EL (cell line): Measurements from ENCODE around the gene HMGA1.

ENCODE experiments used
- DNase-seq: peaks from one replicate; pipeline ENCODE4 v3.0.0-alpha.2; 2016

HMGA1 gene, protein sequence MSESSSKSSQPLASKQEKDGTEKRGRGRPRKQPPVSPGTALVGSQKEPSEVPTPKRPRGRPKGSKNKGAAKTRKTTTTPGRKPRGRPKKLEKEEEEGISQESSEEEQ

GRCh38 chr6:34236443-34237315, at the start of gene HMGA1:
Gene HMGA1, plus strand, starts transcription at chr6:34236873. Its CDS starts 3,908 bp downstream, at chr6:34240781.
- DNase-seq = peak; percentile 91

GRCh38 chr6:34189806-34190503, 46.7 kb upstream of the HMGA1 start:
- no peak for DNase-seq

GRCh38 chr6:34190504-34191122, 46.1 kb upstream of the HMGA1 start:
- no peak for DNase-seq

DNA sequence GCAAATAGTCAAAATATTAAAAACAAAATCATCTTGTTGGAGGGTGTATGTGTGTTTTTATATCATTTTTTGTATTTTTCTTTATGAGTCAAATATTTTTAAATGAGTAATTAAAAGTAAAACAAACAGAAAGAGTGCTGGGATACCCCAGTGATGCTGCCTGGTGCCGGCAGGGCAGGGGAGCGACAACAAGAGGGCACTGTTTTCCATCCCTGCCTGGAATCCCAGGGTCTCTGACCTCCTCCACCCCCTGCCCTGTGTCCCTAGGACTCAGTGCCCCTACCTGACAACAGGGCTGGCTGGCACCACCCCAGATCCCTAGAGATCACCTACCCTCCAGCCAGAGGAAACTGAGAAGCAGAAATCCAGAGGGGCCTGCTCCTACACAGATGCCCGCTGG, 41.9 kb upstream of the HMGA1 start:
- no peak for DNase-seq

DNA sequence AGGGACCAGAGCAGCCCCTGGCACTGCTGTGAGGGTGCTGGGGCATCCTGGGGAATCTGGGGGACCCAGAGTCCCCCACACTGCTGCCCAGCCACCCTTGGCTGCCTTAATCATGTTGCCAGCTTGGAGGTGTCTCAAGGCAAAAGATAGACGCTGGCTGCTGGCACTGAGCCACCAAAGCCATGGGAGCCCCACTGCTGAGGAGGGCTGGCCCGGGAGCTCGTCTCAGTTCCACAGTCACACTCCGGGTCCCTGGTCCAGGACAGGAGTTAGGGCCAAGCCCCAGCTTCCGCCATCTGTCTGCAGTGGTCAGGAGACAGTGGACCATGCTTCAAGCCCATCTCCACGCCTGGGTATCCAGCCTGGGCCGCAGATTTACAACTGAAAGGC, 41.0 kb upstream of the HMGA1 start:
- no peak for DNase-seq

- DNase-seq = peak; percentile 74
Measured at GRCh38 chr6:34196116-34196832, 40.4 kb upstream of the HMGA1 start.

GRCh38 chr6:34196833-34197195, 39.9 kb upstream of the HMGA1 start:
- DNase-seq = no peak

DNA sequence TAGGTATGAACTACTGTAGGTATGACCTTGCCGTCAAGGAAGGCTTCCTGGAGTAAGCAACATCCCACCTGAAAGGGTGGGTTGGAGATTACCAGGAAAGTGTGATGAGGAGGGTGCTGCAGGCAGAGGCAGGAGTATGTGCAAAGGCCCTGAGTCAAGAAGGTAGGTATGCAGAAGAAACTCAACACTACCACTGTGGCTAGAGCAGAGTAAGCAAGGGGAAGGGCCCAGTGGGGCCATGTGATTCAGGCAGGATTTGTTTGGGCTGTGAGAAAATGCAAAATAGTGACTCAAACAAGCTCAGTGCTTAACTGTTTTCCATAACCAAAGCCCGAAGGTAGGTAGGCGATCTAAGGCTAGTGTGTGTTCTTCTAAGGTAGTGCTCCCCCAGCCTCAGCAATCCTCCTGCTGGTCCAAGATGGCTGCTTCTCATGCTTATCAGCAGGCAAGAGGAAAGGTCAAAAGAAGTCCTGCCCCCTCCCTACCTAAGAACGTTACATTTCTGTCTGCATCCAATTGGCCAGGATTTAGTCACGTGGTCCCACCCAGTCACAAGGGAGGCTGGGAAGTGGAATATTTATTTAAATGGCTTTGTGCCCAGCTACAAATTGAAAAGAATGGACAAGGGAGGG, 36.2 kb upstream of the HMGA1 start:
- no peak for DNase-seq

DNA sequence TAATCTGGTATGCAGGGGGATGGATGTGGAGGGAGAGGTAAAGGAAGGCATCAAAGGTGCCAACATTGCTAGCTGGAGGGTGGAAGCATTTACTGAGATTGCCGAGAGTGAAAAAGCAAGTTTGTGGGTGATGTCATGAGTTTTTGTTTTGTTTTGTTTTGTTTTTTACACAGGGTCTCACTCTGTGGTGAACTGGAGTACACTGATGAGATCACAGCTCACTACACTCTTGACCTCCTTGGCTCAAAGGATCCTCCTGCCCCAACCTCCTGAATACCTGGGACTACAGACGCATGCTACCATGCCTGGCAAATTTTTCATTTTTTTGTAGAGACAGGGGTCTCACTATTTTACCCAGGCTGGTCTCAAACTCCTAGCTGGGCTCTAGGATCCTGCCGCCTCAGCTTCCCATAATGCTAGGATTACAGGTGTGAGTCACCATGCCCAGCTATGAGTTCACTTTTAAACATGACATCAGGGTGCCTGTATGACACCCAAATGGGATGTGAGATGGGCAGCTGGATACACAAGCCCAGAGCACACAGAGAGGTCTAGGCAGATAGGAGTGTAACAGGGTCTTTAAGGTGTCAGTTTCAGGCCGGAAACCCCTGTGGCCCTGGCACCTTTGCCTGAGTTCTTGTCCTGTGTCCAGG, 35.1 kb upstream of the HMGA1 start:
- no peak for DNase-seq

DNA sequence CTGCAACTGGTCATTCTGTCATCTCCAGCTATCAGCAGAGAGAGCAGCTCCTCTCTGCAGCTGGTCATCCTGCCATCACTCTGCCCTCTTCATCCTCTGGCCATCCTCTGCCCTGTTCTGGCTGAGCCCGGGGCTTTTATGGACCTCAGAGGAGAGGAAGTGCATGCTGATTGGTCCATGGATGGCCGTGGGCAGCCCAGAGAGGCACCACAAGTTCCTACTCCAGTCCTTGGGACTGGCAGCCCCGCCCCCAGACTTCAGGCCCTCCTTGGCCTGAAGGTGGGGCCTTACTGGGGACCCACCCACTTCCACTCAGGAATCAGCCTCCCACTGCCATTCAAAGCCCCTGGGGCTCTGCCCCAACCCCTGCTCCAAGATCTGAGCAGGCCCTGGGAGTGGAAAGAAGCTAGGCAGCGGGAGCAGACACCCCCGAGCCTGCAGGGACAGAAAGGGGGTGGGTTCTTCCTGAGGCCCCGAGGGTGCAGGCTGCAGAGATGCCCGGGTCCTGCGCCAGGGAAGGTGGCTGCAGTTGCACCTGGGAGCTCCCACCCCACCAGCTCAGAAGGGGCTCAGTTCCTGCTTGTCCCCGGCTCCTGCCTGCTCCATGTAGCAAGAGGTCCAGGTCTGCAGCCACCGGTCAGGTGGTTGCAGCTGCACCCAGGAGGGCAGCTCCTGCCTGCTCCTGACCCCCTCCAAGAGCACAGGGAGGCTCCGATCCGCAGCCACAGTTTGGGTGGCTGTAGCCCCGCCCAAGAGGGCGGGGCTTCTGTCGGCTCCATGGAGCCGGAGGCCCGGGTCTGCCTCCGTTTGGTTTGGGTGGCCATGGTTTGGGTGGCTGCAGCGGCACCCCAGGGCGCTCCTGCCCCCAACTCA, 34.1 kb upstream of the HMGA1 start:
- DNase-seq = no peak

DNA sequence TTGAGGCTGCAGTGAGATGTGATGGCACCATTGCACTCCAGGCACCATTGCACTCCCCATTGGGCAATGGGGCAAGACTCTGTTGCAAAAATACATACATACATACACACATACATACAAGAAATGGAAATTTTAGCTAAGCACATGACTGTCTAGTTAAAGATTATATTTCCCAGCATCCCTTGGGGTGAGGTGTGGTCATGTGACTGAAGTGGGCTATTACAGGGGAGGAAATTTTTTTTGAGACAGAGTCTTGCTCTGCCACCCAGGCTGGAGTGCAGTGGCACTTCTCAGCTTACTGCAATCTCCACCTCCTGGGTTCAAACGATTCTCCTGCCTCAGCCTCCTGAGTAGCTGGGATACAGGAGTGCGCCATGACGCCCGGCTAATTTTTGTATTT, 32.0 kb upstream of the HMGA1 start:
- DNase-seq = no peak

- DNase-seq = no peak
Measured at GRCh38 chr6:34205466-34205865, 31.2 kb upstream of the HMGA1 start.

GRCh38 chr6:34205916-34206315, 30.8 kb upstream of the HMGA1 start:
- no peak for DNase-seq

DNA sequence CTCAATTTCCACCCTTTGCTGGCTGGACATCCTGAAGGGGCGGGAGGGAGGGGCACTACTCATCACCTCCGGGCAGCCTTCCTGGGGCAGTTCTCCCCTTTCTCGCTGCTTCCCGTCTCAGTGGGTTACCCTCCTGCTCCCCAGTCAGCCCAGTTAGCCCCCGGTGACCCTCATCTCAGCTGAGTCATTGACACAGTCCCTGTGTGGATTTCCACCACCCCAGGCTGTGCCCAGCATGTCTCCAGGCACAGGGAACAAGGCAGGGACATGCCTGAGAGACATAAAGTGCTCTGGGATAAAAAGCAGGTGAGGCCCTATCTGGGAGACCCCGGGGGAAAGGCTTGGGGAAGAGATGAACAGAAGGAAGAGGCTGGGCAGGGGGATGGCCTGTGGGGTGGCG, 29.9 kb upstream of the HMGA1 start:
- peak; percentile 18 for DNase-seq

DNA sequence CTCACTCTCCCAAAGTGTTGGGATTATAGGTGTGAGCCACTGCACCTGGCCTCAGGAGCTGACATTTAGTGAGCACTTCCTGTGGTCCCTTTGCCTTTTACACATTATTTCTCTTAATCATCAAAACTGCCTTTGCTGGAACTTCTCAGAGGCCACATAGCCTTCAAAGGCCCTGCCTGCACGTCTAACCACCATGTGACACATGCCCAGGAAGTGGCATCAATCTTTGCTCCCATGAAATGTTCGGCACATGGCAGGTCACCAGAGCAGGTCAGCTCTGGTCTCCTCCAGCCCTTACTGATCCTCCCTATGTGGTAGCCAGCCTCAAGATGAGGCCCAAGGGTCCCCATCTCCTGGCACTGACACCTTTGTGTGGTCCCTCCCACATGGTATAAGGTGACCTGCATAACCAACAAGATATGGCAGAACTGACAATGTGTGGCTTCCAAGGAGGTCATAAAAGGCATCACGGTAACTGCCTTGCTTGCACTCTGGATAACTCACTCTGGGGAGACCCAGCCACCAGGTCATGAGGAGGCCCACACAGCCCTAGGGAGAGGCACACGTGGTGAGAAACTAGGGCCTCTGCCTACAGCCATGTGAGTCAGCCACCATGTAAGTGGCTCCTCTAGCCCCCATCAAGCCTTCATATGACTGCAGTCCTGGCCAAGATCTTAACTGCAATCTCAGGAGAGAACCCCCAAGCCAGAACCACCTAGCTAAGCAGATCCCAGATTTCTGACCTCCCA, 28.8 kb upstream of the HMGA1 start:
- DNase-seq = no peak

DNA sequence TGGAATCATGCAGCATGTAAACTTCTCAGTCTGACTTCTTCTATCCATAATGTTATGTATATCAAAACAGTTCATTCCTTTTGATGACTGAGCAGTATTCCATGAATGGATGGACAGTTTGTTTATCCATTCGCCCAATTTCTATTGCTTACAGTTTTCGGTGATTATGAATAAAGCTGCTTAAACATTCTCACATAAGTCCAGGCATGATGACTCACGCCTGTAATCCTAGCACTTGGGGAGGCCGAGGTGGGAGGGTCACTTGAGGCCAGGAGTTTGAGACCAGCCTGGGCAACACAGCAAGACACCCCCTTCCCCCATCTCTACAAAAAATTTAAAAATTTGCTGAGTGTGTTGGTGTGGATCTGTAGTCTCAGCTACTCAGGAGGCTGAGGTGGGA, 22.9 kb upstream of the HMGA1 start:
- DNase-seq = no peak

DNA sequence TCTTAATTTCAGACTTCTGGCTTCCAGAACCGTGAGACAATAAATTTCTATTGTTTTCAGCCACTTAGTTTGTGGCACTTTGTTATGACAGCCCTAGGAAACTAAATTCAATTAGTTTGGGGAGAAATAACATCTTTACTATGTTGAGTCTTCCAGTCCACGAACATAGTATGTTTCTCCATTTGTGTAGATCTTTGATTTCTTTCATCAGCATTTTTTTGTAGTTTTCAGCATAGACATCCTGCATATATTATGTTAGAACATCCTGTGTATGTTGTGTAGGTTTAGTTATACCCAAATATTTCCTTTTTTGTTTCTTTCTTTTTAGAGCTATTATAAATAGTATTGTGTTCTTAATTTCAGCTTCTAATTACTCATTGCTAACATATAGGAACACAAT, 18.0 kb upstream of the HMGA1 start:
- no peak for DNase-seq

DNA sequence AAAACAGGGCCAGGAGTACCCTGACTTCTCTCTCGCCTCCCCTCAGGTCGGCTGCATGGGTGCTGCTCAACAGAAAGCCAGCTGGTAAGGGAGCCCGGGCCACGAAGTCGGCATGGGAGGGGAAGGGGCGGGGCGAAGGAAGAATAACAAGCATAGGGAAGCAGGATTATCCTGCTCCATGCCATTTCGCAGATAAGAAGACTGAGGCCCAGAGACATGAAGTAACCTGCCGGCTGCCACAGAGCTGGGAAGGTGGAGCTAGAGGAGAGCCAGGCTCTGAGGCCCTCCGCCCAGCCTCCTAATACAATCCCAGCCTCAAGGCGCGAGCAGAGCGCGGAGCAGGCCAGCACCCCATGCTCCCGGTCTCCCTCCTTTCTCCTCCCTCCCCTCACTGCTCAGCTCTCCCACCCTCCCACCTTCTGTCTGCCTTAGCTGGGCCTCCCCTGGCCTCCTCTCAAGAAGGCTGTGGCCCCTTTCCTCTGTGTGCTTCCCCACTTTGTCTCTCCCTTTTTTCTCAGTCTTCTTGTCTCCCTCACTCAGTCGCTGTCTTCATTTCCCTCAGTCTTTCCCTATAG, 13.2 kb upstream of the HMGA1 start:
- no peak for DNase-seq
